ENCODE data around the gene UNC119. TPM values are rescaled to one million over a fixed set of nuclear protein-coding genes. Genes with fewer than 3 reads are reported as not detected.

UNC119 gene
- total RNA-seq, 1 experiment from 2014 or later = 44.7 TPM

DNA sequence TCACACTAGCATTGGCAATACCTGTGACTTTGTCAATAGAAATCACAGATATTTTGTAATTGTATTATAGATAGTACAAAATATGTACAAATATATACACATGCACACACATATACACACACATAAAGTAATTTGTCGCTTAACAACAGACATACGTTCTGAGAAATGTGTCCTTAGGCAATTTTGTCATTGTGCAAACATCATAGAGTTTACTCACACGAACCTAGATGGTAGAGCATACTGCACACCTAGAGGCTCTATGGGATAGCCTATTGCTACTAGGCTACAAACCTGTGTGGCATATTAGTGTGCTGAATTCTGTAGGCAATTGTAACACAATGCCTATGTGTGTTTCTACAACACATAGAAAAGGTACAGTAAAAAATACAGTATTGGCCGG lies 11.0 kb downstream of the UNC119 start:
- ATAC-seq (no peak), DNase-seq (ENCODE audit: low read depth, low spot score) (no peak)
- no peak overlapping the region for H3K27ac ChIP-seq (ENCODE audit: low read length)
- H3K9me3 ChIP-seq (ENCODE audit: control insufficient read depth, insufficient read depth, low read depth, low read length) = no peaks in the 10 kb centered on the region
- H3K27me3 ChIP-seq (ENCODE audit: control insufficient read depth, insufficient read depth, low read length) = no peaks in the 10 kb centered on the region
- H3K36me3 ChIP-seq (ENCODE audit: control insufficient read depth, insufficient read depth, low read length) = no peaks in the 10 kb centered on the region
- no TSS peak for BruUV-seq (replicated peaks)
- in situ Hi-C loops (cut with HindIII; ENCODE audit: low pct_unique_long_range_greater_than_20kb, low sequenced_read_pairs) (no loop called here), intact Hi-C loops (cut with micrococcal nuclease; ENCODE audit: unreplicated experiment) (loop anchor here (2.0 kb wide), 1 partner anchor 47 kb away; no protein-coding TSS in a partner anchor)
- no peaks in the 10 kb centered on the region for H3K4me1 ChIP-seq (ENCODE audit: control insufficient read depth, insufficient read depth, low read length)
- no peak for TF ChIP-seq POLR2AphosphoS5 (IDR thresholded peaks at IDR 0.05; ENCODE audit: low read depth, low read length)
- TF ChIP-seq, protein P1, sequence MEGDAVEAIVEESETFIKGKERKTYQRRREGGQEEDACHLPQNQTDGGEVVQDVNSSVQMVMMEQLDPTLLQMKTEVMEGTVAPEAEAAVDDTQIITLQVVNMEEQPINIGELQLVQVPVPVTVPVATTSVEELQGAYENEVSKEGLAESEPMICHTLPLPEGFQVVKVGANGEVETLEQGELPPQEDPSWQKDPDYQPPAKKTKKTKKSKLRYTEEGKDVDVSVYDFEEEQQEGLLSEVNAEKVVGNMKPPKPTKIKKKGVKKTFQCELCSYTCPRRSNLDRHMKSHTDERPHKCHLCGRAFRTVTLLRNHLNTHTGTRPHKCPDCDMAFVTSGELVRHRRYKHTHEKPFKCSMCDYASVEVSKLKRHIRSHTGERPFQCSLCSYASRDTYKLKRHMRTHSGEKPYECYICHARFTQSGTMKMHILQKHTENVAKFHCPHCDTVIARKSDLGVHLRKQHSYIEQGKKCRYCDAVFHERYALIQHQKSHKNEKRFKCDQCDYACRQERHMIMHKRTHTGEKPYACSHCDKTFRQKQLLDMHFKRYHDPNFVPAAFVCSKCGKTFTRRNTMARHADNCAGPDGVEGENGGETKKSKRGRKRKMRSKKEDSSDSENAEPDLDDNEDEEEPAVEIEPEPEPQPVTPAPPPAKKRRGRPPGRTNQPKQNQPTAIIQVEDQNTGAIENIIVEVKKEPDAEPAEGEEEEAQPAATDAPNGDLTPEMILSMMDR (IDR thresholded peaks at IDR 0.05) = no peak
- no peak for TF ChIP-seq TCF7L2 (IDR thresholded peaks at IDR 0.05; ENCODE audit: low read depth, low read length)
- TF ChIP-seq, protein P2, sequence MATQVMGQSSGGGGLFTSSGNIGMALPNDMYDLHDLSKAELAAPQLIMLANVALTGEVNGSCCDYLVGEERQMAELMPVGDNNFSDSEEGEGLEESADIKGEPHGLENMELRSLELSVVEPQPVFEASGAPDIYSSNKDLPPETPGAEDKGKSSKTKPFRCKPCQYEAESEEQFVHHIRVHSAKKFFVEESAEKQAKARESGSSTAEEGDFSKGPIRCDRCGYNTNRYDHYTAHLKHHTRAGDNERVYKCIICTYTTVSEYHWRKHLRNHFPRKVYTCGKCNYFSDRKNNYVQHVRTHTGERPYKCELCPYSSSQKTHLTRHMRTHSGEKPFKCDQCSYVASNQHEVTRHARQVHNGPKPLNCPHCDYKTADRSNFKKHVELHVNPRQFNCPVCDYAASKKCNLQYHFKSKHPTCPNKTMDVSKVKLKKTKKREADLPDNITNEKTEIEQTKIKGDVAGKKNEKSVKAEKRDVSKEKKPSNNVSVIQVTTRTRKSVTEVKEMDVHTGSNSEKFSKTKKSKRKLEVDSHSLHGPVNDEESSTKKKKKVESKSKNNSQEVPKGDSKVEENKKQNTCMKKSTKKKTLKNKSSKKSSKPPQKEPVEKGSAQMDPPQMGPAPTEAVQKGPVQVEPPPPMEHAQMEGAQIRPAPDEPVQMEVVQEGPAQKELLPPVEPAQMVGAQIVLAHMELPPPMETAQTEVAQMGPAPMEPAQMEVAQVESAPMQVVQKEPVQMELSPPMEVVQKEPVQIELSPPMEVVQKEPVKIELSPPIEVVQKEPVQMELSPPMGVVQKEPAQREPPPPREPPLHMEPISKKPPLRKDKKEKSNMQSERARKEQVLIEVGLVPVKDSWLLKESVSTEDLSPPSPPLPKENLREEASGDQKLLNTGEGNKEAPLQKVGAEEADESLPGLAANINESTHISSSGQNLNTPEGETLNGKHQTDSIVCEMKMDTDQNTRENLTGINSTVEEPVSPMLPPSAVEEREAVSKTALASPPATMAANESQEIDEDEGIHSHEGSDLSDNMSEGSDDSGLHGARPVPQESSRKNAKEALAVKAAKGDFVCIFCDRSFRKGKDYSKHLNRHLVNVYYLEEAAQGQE (IDR thresholded peaks at IDR 0.05; ENCODE audit: insufficient read depth in 1 of 2, low read depth in 2 of 2, low read length in 1 of 2) = no peak
- TF ChIP-seq SIN3A (IDR thresholded peaks at IDR 0.05; ENCODE audit: borderline replicate concordance, insufficient read depth, low read depth, low read length) = no peak
- POLR2A ChIA-PET = no interaction called here
- CTCF ChIA-PET = interaction anchor here (0.6 to 1.6 kb wide), 3 partner anchors 14 to 46 kb away, joined by 3 to 8 read pairs (median 3); no protein-coding TSS in a partner anchor
- H3K4me3 ChIP-seq (ENCODE audit: low read depth in 2 of 2, low read length in 2 of 2) = no peak overlapping the region

DNA sequence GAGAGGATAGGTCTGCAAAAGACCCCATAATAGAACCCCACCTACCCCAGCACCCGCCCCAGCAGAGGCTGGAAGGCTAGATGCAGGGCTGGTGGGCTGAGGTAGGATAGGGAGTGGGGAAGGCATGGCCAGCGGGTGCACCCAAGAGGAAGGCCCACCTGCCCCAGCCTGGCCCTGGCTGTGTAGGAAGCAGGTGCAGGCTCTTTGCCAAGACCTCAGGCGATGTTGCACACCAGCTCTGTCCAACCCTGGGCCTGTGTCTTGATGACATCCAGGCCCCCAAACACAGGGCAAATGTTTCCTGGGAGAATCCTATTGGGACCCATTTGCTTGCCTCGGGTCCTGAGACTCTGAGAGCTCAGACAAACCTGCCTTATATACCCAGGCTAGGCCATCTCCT lies 12.2 kb downstream of the UNC119 start:
- H3K9me3 ChIP-seq (ENCODE audit: control insufficient read depth, insufficient read depth, low read depth, low read length) = no peaks in the 10 kb centered on the region
- no TSS peak for BruUV-seq (replicated peaks)
- no peak overlapping the region for H3K4me3 ChIP-seq (ENCODE audit: low read depth in 2 of 2, low read length in 2 of 2)
- DNase-seq (ENCODE audit: low read depth, low spot score) (no peak), ATAC-seq (no peak)
- intact Hi-C loops (cut with micrococcal nuclease; ENCODE audit: unreplicated experiment) = loop anchor here (2.0 kb wide), 1 partner anchor 45 kb away; no protein-coding TSS in a partner anchor
- ChIA-PET POLR2A (no interaction called here), CTCF (interaction anchor here (1.6 kb wide), 1 partner anchor 45 kb away, joined by 3 read pairs; no protein-coding TSS in a partner anchor)
- in situ Hi-C loops (cut with HindIII; ENCODE audit: low pct_unique_long_range_greater_than_20kb, low sequenced_read_pairs) = no loop called here
- no peaks in the 10 kb centered on the region for H3K27me3 ChIP-seq (ENCODE audit: control insufficient read depth, insufficient read depth, low read length)
- no peak overlapping the region for H3K27ac ChIP-seq (ENCODE audit: low read length)
- no peaks in the 10 kb centered on the region for H3K36me3 ChIP-seq (ENCODE audit: control insufficient read depth, insufficient read depth, low read length)
- no peak for TF ChIP-seq SIN3A (IDR thresholded peaks at IDR 0.05; ENCODE audit: borderline replicate concordance, insufficient read depth, low read depth, low read length)
- TF ChIP-seq, protein P1 (IDR thresholded peaks at IDR 0.05) = no peak
- TF ChIP-seq, protein P2 (IDR thresholded peaks at IDR 0.05; ENCODE audit: insufficient read depth in 1 of 2, low read depth in 2 of 2, low read length in 1 of 2) = no peak
- TF ChIP-seq POLR2AphosphoS5 (IDR thresholded peaks at IDR 0.05; ENCODE audit: low read depth, low read length) = no peak
- no peak for TF ChIP-seq TCF7L2 (IDR thresholded peaks at IDR 0.05; ENCODE audit: low read depth, low read length)
- no peaks in the 10 kb centered on the region for H3K4me1 ChIP-seq (ENCODE audit: control insufficient read depth, insufficient read depth, low read length)
